Measurements from ENCODE around the gene USP28.
"Not testable (repeated sequence)": the region's sequence is repeated elsewhere in the genome, so short reads cannot be mapped to it uniquely, and the experiment has no call there.

USP28 gene

GRCh38 chr11:113773092-113773415 lies 102.3 kb downstream of the USP28 start:
- DNase-seq (ENCODE audit: low read depth), result peak; percentile 3

GRCh38 chr11:113771964-113772363 lies 103.4 kb downstream of the USP28 start:
- DNase-seq (ENCODE audit: low read depth), result no peak

- DNase-seq (ENCODE audit: low read depth), result no peak
Observed at GRCh38 chr11:113764527-113765219, 110.7 kb downstream of the USP28 start.

- not testable (repeated sequence) for DNase-seq (ENCODE audit: low read depth)
Observed at GRCh38 chr11:113763040-113763439, 112.3 kb downstream of the USP28 start.

GRCh38 chr11:113760241-113760640 lies 115.1 kb downstream of the USP28 start:
- DNase-seq (ENCODE audit: low read depth), result no peak

GRCh38 chr11:113752932-113753331 lies 122.4 kb downstream of the USP28 start:
- no peak for DNase-seq (ENCODE audit: low read depth)
